Mesenchymal stem cell (in vitro differentiated cells and primary cell): Measurements from ENCODE around the gene RASAL2.
A peak's percentile ranks its signal among the peaks of the same experiment; 100 is the strongest.

ENCODE experiments used
- DNase-seq: peaks from one replicate; pipeline ENCODE4 v3.0.0-alpha.2; 2013
- H2AFZ ChIP-seq: one replicate; pipeline ENCODE4 v1.6.1; 2013; ENCODE audit warnings: low read depth, mild to moderate bottlenecking, control low read depth, inconsistent platforms, low read length, moderate library complexity
- H2AK5ac ChIP-seq: 2 replicates; pipeline ENCODE4 v1.6.1; 2013; ENCODE audit warnings: low read length, moderate library complexity, mild to moderate bottlenecking, inconsistent platforms; ENCODE audit not compliant: severe bottlenecking
- H2BK120ac ChIP-seq: one replicate; pipeline ENCODE4 v1.6.1; 2013; ENCODE audit warnings: low read depth, mild to moderate bottlenecking, inconsistent platforms, low read length, moderate library complexity
- H2BK12ac ChIP-seq, 2 experiments: one replicate each; pipeline ENCODE4 v1.6.1; 2013; ENCODE audit warnings: inconsistent platforms in 2 of 2, low read length in 2 of 2, mild to moderate bottlenecking in 2 of 2, moderate library complexity in 2 of 2, control low read depth in 1 of 2
- H2BK15ac ChIP-seq: one replicate; pipeline ENCODE4 v1.6.1; 2013; ENCODE audit warnings: mild to moderate bottlenecking, low read depth, inconsistent platforms; ENCODE audit not compliant: poor library complexity, severe bottlenecking
- H2BK5ac ChIP-seq: 2 replicates; pipeline ENCODE4 v1.6.1; 2013; ENCODE audit warnings: low read depth, mild to moderate bottlenecking, low read length, control low read depth, inconsistent platforms; ENCODE audit not compliant: poor library complexity, severe bottlenecking
- H3K14ac ChIP-seq, 2 experiments: one replicate each; pipeline ENCODE4 v1.6.1; 2013; ENCODE audit warnings: inconsistent platforms in 2 of 2, low read length in 2 of 2, control low read depth in 1 of 2, mild to moderate bottlenecking in 1 of 2, moderate library complexity in 1 of 2
- H3K18ac ChIP-seq, 2 experiments: one replicate each; pipeline ENCODE4 v1.6.1; 2013; ENCODE audit warnings: inconsistent platforms in 2 of 2, low read length in 2 of 2, control low read depth in 1 of 2, low read depth in 1 of 2, mild to moderate bottlenecking in 1 of 2
- H3K23ac ChIP-seq, 2 experiments: one replicate each; pipeline ENCODE4 v1.6.1; 2013; ENCODE audit warnings: inconsistent platforms in 2 of 2, low read length in 2 of 2, mild to moderate bottlenecking in 2 of 2, moderate library complexity in 2 of 2, control low read depth in 1 of 2
- H3K27ac ChIP-seq: 2 replicates; pipeline ENCODE4 v1.5.1; 2013; ENCODE audit warnings: mild to moderate bottlenecking, moderate library complexity, low read length, control low read depth, inconsistent platforms; ENCODE audit not compliant: poor library complexity, severe bottlenecking
- H3K27me3 ChIP-seq, 2 experiments: 2 replicates each; pipeline versions ENCODE4 v1.6.1 to v1.7.0; 2013; ENCODE audit warnings: low read length in 2 of 2, mild to moderate bottlenecking in 2 of 2, moderate library complexity in 2 of 2, control low read depth in 1 of 2, inconsistent platforms in 1 of 2; ENCODE audit not compliant: control insufficient read depth in 1 of 2, insufficient read depth in 1 of 2
- H3K36me3 ChIP-seq, 2 experiments: 2 replicates each; pipeline versions ENCODE4 v1.6.1 to v1.7.0; 2013; ENCODE audit warnings: low read length in 2 of 2, control low read depth in 1 of 2, inconsistent platforms in 1 of 2, low read depth in 1 of 2, mild to moderate bottlenecking in 1 of 2; ENCODE audit not compliant: insufficient read depth in 2 of 2, control insufficient read depth in 1 of 2
- H3K4ac ChIP-seq, 2 experiments: one replicate each; pipeline ENCODE4 v1.6.1; 2013; ENCODE audit warnings: inconsistent platforms in 2 of 2, low read length in 2 of 2, mild to moderate bottlenecking in 2 of 2, moderate library complexity in 2 of 2, control low read depth in 1 of 2, low read depth in 1 of 2
- H3K4me1 ChIP-seq: 2 replicates; pipeline ENCODE4 v1.6.1; 2013; ENCODE audit warnings: low read depth, low read length, control low read depth; ENCODE audit not compliant: control insufficient read depth, insufficient read depth
- H3K4me2 ChIP-seq: 2 replicates; pipeline ENCODE4 v1.6.1; 2013; ENCODE audit warnings: low read length, mild to moderate bottlenecking, inconsistent platforms; ENCODE audit not compliant: poor library complexity, severe bottlenecking
- H3K4me3 ChIP-seq, 2 experiments: 2 replicates each; pipeline versions ENCODE4 v1.5.1 to v1.7.0; 2013; ENCODE audit warnings: low read length in 2 of 2, mild to moderate bottlenecking in 2 of 2, control low read depth in 1 of 2, low read depth in 1 of 2; ENCODE audit not compliant: insufficient read depth in 1 of 2
- H3K79me1 ChIP-seq: replicated peaks from 2 replicates; pipeline ENCODE4 v1.6.1; 2013; ENCODE audit warnings: mild to moderate bottlenecking, control low read depth, low read length, inconsistent platforms; ENCODE audit not compliant: poor library complexity, severe bottlenecking
- H3K9ac ChIP-seq: 2 replicates; pipeline ENCODE4 v1.7.0; 2013; ENCODE audit warnings: mild to moderate bottlenecking, low read length, moderate library complexity
- H3K9me3 ChIP-seq: 2 replicates; pipeline ENCODE4 v1.7.0; 2013; ENCODE audit warnings: mild to moderate bottlenecking, low read length; ENCODE audit not compliant: control insufficient read depth
- H4K8ac ChIP-seq: one replicate; pipeline ENCODE4 v1.6.1; 2013; ENCODE audit warnings: inconsistent platforms, mild to moderate bottlenecking, low read length, moderate library complexity
- H4K91ac ChIP-seq: one replicate; pipeline ENCODE4 v1.6.1; 2013; ENCODE audit warnings: mild to moderate bottlenecking, low read length, inconsistent platforms
- WGBS: methylation state at CpG from one replicate; pipeline ENCODE4 v1.1.7; 2013; ENCODE audit warnings: mixed read lengths; 5-methylcytosine and 5-hydroxymethylcytosine counted together

The RASAL2 gene

DNA sequence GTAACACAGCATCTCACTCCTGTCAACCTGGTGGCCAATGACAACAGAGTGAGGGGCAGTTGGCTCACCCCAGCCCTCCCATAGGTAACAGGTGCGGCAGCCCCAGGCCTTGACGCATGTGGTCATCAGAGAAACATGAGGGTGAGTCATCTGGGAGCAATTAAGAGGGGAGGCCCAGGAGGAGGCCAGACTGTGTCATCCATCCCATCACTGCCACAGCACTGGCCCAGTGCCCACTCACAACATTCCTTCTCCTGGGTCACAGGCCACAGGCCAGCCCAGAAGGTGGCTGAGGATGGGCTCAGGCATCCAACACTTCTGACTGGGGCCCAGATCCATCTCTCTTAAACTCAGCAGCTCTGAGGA, 436.1 kb downstream of the RASAL2 start:
- Histone ChIP-seq H3K79me1 (no peaks in the 10 kb centered on the region), H2BK15ac (no peak overlapping the region)
- peak; percentile 57 for DNase-seq

DNA sequence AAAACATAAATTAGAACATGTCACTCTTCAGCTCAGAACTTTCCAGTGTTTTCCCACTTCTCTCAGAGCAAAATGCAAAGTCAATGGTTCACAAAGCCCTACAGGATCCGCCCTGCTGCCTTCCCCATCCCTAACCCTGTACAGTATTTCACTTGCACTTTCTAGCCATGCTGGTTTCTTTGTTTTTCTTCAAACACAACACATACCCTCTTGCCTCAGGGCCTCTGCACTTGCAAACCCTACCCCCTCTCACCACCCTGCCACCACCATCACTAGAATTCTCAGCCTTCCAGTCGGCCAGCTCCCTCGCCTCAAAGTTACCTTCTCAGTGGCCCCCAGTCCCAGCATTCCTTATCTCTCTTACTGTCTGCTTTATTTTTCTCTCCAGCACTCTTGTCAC, 436.6 kb downstream of the RASAL2 start:
- no peak overlapping the region for H3K4ac ChIP-seq
- H4K91ac ChIP-seq, result no peak overlapping the region
- DNase-seq, result peak; percentile 17
- H3K27me3 ChIP-seq, result no peaks in the 10 kb centered on the region
- H3K9ac ChIP-seq, result no peak overlapping the region
- 74% methylated on average over 3 of the region's 3 CpGs for WGBS
- H2AFZ ChIP-seq, result no peak overlapping the region
- no peak overlapping the region for H3K14ac ChIP-seq
- H2BK12ac ChIP-seq, result peak overlapping the region in 1 of 2 experiments; percentile 38
- H2BK15ac ChIP-seq, result no peak overlapping the region
- no peaks in the 10 kb centered on the region for H3K79me1 ChIP-seq
- peak overlapping the region; percentile 41 for H3K27ac ChIP-seq
- H4K8ac ChIP-seq, result no peak overlapping the region
- H3K9me3 ChIP-seq, result no peaks in the 10 kb centered on the region
- no peak overlapping the region for H3K23ac ChIP-seq
- no peak overlapping the region for H2AK5ac ChIP-seq
- H3K18ac ChIP-seq, result peak overlapping the region in 1 of 2 experiments; percentile 11
- no peaks in the 10 kb centered on the region for H3K36me3 ChIP-seq
- H2BK120ac ChIP-seq, result no peak overlapping the region
- H3K4me3 ChIP-seq, result no peak overlapping the region
- H3K4me1 ChIP-seq, result peaks cover 25% of the 10 kb centered on the region
- H3K4me2 ChIP-seq, result no peak overlapping the region
- no peak overlapping the region for H2BK5ac ChIP-seq

More for the DNA sequence above, 436.1 kb downstream of the RASAL2 start:
- Histone ChIP-seq H3K4me1 (peaks cover 25% of the 10 kb centered on the region), H2BK12ac (peak overlapping the region in 1 of 2 experiments; percentile 30), H2AFZ (no peak overlapping the region), H3K4me3 (no peak overlapping the region), H3K27me3 (no peaks in the 10 kb centered on the region), H2AK5ac (no peak overlapping the region), H4K8ac (no peak overlapping the region), H3K9me3 (no peaks in the 10 kb centered on the region), H3K23ac (no peak overlapping the region), H3K36me3 (no peaks in the 10 kb centered on the region), H2BK120ac (no peak overlapping the region), H3K4ac (peak overlapping the region in 1 of 2 experiments; percentile 10), H3K27ac (peak overlapping the region; percentile 41), H2BK5ac (no peak overlapping the region), H3K18ac (peak overlapping the region in 1 of 2 experiments; percentile 11), H3K4me2 (no peak overlapping the region), H3K14ac (no peak overlapping the region), H4K91ac (no peak overlapping the region), H3K9ac (no peak overlapping the region)
- WGBS, result 14% methylated on average over 2 of the region's 2 CpGs

DNA sequence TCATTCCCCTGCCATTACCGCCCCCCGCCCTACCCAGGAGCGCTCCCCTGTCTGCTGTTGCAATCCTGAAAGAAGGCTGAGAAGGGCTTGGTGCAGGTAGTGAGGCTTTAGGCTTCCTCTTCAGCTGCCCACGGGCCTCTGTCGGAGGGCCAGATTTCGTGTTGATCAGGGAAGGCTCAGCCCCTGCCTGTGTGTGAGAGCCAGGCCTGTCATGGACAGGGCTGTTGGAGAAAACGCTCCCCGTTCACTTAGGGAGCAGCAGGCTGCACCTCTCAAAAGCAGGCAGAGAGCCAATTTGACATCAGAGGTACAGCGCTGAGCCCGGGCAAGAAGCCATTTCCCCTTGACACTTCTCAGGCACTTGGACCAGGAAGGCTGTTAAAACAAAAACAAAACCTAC, 438.0 kb downstream of the RASAL2 start:
- H3K27ac ChIP-seq, result no peak overlapping the region
- peak overlapping the region; percentile 75 for H2BK12ac ChIP-seq
- H3K4me3 ChIP-seq, result no peak overlapping the region
- peak overlapping the region; percentile 28 to 60 for H3K18ac ChIP-seq
- peak overlapping the region; percentile 88 for H2AK5ac ChIP-seq
- H3K9me3 ChIP-seq, result no peaks in the 10 kb centered on the region
- H3K36me3 ChIP-seq, result no peaks in the 10 kb centered on the region
- H3K79me1 ChIP-seq, result no peaks in the 10 kb centered on the region
- H4K91ac ChIP-seq, result peak overlapping the region; percentile 44
- H3K9ac ChIP-seq, result peak overlapping the region; percentile 52
- peaks cover 31% of the 10 kb centered on the region for H3K4me1 ChIP-seq
- 77% methylated on average over 10 of the region's 10 CpGs for WGBS
- H3K4ac ChIP-seq, result peak overlapping the region; percentile 32 to 67
- H3K4me2 ChIP-seq, result no peak overlapping the region
- H3K27me3 ChIP-seq, result no peaks in the 10 kb centered on the region
- DNase-seq, result no peak
- H3K23ac ChIP-seq, result no peak overlapping the region
- no peak overlapping the region for H2BK120ac ChIP-seq
- peak overlapping the region; percentile 55 for H2BK15ac ChIP-seq
- H4K8ac ChIP-seq, result peak overlapping the region; percentile 82
- no peak overlapping the region for H2AFZ ChIP-seq
- no peak overlapping the region for H3K14ac ChIP-seq
- H2BK5ac ChIP-seq, result no peak overlapping the region

DNA sequence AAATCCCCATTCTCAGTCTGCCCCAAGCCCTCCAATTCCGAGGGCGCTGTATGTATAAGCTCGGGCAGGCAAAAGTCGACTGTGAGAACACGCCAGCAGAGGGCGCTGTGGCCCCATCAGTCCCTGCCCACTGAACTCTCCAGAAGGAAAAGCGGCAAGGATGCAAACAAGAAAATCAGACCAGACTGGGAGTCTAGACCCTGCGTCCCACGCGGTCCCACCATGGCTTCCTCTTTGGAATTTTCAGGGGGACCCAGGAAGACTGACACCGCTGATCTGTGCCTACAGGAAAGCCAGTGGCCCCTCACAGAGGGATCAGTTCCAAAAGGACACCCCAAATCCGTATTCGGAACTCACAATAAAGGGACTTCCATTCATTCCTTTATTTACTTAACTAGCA, 438.5 kb downstream of the RASAL2 start:
- Histone ChIP-seq H3K27me3 (no peaks in the 10 kb centered on the region), H3K4ac (no peak overlapping the region), H3K4me1 (peaks cover 36% of the 10 kb centered on the region), H3K23ac (no peak overlapping the region), H3K14ac (no peak overlapping the region), H4K8ac (peak overlapping the region; percentile 66), H2BK12ac (peak overlapping the region in 1 of 2 experiments; percentile 75), H3K9ac (peak overlapping the region; percentile 54), H2AK5ac (no peak overlapping the region), H3K36me3 (no peaks in the 10 kb centered on the region), H2AFZ (peak overlapping the region; percentile 49), H2BK15ac (no peak overlapping the region), H3K4me2 (no peak overlapping the region), H3K4me3 (no peak overlapping the region), H3K9me3 (no peaks in the 10 kb centered on the region), H2BK5ac (no peak overlapping the region), H3K27ac (no peak overlapping the region), H4K91ac (peak overlapping the region; percentile 18), H2BK120ac (no peak overlapping the region), H3K18ac (no peak overlapping the region), H3K79me1 (no peaks in the 10 kb centered on the region)
- peak; percentile 78 for DNase-seq
- WGBS, result 2% methylated on average over 11 of the region's 13 CpGs
